OCI-LY3 (cell line): Measurements from ENCODE around the gene CRCP.

Experiments used
- H2AFZ ChIP-seq: fragments of 200-600, 300-600 bp; shearing (Covaris generic); 2 replicates; pipeline ENCODE4 v1.6.0; 2014; ENCODE audit warnings: antibody characterized with exemption, low read depth, low read length
- H3K27ac ChIP-seq: fragments of 200-600, 300-600 bp; sonication (generic); 2 replicates; pipeline ENCODE4 v1.5.1; 2014; ENCODE audit warnings: mild to moderate bottlenecking, low read length, moderate library complexity, mixed read lengths
- H3K27me3 ChIP-seq: fragments of 200-600, 300-600 bp; sonication (generic); 2 replicates; pipeline ENCODE4 v1.6.1; 2014; ENCODE audit warnings: low read depth, low read length, mixed read lengths
- H3K36me3 ChIP-seq: fragments of 200-600, 300-600 bp; sonication (generic); replicated peaks from 2 replicates; pipeline ENCODE3; 2014; ENCODE audit warnings: low read depth, low read length, mixed read lengths
- H3K4me1 ChIP-seq: fragments of 300-600, 200-600 bp; sonication (generic); 2 replicates; pipeline ENCODE4 v1.6.1; 2014; ENCODE audit warnings: low read length, mixed read lengths
- H3K4me2 ChIP-seq: fragments of 200-600, 300-600 bp; sonication (generic); 2 replicates; pipeline ENCODE4 v1.6.1; 2014; ENCODE audit warnings: low read length, mixed read lengths
- H3K4me3 ChIP-seq: fragments of 300-600, 200-600 bp; sonication (generic); 2 replicates; pipeline ENCODE4 v1.5.1; 2014; ENCODE audit warnings: antibody characterized with exemption, mild to moderate bottlenecking, low read length, moderate library complexity
- H3K79me2 ChIP-seq: fragments of 300-600, 200-600 bp; shearing (Covaris generic); 2 replicates; pipeline ENCODE4 v1.6.1; 2014; ENCODE audit warnings: mild to moderate bottlenecking, low read length, mixed read lengths
- H3K9ac ChIP-seq: fragments of 300-600, 200-600 bp; shearing (Covaris generic); 2 replicates; pipeline ENCODE4 v1.6.0; 2014; ENCODE audit warnings: mild to moderate bottlenecking, low read length, moderate library complexity
- H3K9me3 ChIP-seq: fragments of 200-600, 300-600 bp; shearing (Covaris generic); 2 replicates; pipeline ENCODE4 v1.6.1; 2014; ENCODE audit warnings: low read length, mixed read lengths; ENCODE audit not compliant: insufficient read depth
- H4K20me1 ChIP-seq: fragments of 200-600, 300-600 bp; sonication (generic); 2 replicates; pipeline ENCODE4 v1.6.1; 2016; ENCODE audit warnings: low read length, mixed read lengths; ENCODE audit not compliant: insufficient read depth
- EZH2phosphoT487 ChIP-seq: fragments of 200-600 bp; shearing (Covaris generic); IDR thresholded peaks from 2 replicates; pipeline ENCODE4 v1.6.1; 2018; ENCODE audit warnings: antibody characterized with exemption, mixed run types, low read depth
- TF ChIP-seq, protein P1 (sequence below): fragments of 200-600, 300-600 bp; sonication (generic); IDR thresholded peaks from 2 replicates; pipeline ENCODE4 v1.5.1; 2014; ENCODE audit warnings: antibody characterized with exemption, low read length, low read depth

The CRCP gene

DNA sequence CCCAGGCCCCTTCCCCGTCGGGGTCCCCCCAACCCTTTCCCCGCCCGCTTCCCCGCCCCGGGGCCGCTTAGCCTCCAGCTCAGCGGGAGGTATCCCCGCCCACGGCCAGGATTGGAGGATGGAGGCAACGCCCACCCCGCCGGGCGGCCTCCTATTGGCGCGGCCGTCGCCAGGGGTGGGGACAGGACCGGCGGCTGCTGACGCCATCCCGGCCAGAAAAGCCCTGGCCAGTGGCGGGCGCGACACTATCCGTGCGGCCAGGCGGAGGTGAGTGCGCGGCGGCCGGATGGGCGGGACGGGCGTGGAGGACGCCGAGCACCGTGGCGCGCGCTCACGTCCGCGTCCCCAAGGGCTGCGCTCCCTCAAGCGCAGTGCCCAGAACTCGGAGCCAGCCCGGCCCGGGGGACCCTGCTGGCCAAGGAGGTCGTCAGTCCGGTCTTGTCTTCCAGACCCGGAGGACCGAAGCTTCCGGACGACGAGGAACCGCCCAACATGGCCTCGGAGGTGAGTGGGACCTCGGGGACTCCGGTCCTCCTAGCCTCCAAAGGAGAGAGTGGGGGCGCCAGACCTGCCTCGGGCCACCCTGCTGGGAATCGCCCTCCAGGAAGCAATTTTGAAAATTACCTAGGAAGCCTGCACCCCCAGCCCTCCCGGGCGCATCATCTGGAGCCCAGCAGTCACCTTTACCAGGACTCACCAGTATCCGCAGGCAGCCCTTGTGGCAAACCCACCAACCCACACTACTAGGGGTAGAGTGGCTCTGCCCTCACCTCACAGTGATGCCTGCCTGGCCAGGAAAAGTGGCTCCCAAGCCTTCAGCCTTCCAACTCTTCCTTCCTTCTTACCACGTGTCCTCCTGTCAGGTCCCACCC is 38.8 kb upstream of the CRCP start, which contains the start of gene ASL:
Gene ASL (plus strand): TSS at position 230 of the 872 bp plus-strand sequence. CDS start 263 bp downstream, at position 493.
- Histone ChIP-seq H3K4me2 (peak within 1 kb of the TSS; percentile 92), H3K9ac (peak within 1 kb of the TSS; percentile 69), H3K79me2 (peaks cover 8% of the 10 kb centered on the region; the same call in 1 of the 2 replicates), H2AFZ (peak within 1 kb of the TSS; percentile 89), H3K4me1 (peaks cover 10% of the 10 kb centered on the region), H3K27ac (no peak within 1 kb of the TSS), H3K27me3 (no peaks in the 10 kb centered on the region), H4K20me1 (no peaks in the 10 kb centered on the region), H3K9me3 (no peaks in the 10 kb centered on the region), H3K4me3 (peak within 1 kb of the TSS; percentile 83), H3K36me3 (no peaks in the 10 kb centered on the region)
- TF ChIP-seq, protein P1, sequence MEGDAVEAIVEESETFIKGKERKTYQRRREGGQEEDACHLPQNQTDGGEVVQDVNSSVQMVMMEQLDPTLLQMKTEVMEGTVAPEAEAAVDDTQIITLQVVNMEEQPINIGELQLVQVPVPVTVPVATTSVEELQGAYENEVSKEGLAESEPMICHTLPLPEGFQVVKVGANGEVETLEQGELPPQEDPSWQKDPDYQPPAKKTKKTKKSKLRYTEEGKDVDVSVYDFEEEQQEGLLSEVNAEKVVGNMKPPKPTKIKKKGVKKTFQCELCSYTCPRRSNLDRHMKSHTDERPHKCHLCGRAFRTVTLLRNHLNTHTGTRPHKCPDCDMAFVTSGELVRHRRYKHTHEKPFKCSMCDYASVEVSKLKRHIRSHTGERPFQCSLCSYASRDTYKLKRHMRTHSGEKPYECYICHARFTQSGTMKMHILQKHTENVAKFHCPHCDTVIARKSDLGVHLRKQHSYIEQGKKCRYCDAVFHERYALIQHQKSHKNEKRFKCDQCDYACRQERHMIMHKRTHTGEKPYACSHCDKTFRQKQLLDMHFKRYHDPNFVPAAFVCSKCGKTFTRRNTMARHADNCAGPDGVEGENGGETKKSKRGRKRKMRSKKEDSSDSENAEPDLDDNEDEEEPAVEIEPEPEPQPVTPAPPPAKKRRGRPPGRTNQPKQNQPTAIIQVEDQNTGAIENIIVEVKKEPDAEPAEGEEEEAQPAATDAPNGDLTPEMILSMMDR, result peak; percentile 23; the same call in 1 of the 2 replicates
- TF ChIP-seq EZH2phosphoT487, result no peak

DNA sequence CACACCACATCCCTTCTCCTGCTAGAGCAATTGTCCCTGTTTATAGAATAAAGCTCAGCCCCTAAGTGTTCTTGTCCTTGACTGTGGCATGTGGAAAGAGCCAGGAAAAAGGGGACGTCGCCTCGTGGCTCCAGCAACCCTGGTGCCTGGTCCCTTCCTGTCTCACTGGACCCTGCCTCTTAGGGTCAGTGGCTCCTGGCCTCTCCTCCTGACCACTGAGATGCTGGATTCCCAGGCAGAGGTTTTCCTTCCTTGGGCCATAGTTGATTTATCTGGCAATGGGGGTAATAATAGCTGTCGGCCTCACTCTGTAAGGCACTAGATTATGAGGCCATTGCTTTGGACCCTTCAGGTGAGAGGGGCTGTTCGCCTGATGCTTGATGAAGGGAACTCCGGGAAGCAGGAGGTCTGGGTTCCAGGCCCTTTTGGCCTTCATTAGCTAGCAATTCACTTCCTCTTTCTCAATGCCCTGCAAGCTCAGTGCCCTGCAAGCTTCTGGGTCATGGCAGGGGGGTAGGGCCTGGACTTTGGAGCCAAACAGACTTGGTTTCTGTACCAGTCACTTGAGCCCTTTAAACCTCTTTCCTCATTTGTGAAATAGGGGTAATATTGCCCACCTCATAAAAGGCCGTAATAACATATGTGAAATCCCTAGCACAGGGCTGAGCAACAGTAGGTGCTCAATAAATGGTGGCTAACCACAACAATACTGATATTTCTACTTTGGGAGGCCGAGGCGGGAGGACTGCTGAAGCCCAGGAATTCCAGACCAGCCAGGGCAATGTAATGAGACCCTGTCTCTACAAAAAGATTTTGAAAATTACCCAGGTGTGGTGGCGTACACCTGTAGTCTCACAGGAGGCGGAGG is 38.0 kb upstream of the CRCP start:
- H3K4me3 ChIP-seq, result peak overlapping the region; percentile 83
- TF ChIP-seq, protein P1, result no peak
- no peak for TF ChIP-seq EZH2phosphoT487
- H2AFZ ChIP-seq, result peak overlapping the region; percentile 65; the same call in 1 of the 2 replicates
- H3K27me3 ChIP-seq, result no peaks in the 10 kb centered on the region
- H3K79me2 ChIP-seq, result peaks cover 8% of the 10 kb centered on the region; the same call in 1 of the 2 replicates
- no peaks in the 10 kb centered on the region for H3K9me3 ChIP-seq
- H3K9ac ChIP-seq, result peak overlapping the region; percentile 69
- H3K4me2 ChIP-seq, result peak overlapping the region; percentile 92
- H4K20me1 ChIP-seq, result no peaks in the 10 kb centered on the region
- H3K36me3 ChIP-seq, result no peaks in the 10 kb centered on the region
- no peak overlapping the region for H3K27ac ChIP-seq
- peaks cover 10% of the 10 kb centered on the region for H3K4me1 ChIP-seq

DNA sequence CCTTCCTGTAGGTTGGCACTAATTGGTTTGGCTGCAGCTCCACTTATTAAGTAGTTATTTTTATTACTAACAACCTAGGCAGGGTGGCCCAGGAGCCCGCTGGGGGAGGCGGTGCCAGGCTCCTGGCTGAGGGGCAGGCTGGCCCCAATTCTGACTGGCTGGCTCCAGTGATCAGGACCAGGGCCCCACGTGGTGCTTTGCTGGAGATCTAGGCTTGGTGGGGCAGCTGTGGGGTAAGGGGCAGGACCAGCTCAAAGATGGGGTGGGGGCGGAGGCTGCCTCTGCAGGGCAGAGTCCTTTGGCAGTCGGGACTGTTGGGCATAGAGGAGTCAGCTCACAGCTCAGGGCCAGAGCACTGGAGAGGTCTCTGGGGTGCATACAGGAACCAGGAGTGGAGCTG is 36.6 kb upstream of the CRCP start:
- Histone ChIP-seq H3K4me2 (no peak overlapping the region), H3K4me3 (no peak overlapping the region), H3K79me2 (peaks cover 8% of the 10 kb centered on the region; the same call in 1 of the 2 replicates), H3K9me3 (no peaks in the 10 kb centered on the region), H3K4me1 (peaks cover 10% of the 10 kb centered on the region), H3K27me3 (no peaks in the 10 kb centered on the region), H3K9ac (no peak overlapping the region), H3K36me3 (no peaks in the 10 kb centered on the region), H2AFZ (no peak overlapping the region), H4K20me1 (no peaks in the 10 kb centered on the region), H3K27ac (no peak overlapping the region)
- TF ChIP-seq, protein P1, result no peak
- TF ChIP-seq EZH2phosphoT487, result no peak

DNA sequence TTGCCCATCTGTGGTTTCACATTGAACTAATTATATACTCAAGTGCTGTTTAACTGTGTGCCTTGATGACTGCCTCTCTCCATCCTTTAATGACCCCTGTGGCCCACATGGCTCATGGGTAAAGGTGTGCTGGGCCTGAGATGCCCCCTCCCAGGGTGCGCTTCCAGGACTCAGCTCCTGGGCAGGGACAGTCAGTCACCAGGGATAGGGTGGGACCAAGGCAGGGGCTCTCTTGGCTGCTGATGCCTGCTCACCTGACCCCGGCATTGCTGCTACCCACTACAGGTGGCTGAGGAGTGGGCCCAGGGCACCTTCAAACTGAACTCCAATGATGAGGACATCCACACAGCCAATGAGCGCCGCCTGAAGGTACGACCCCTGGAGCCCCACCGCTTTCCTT is 32.6 kb upstream of the CRCP start:
- Histone ChIP-seq H3K27ac (no peak overlapping the region), H3K4me1 (peaks cover under 1% of the 10 kb centered on the region; the same call in 1 of the 2 replicates), H3K9me3 (no peaks in the 10 kb centered on the region), H3K36me3 (no peaks in the 10 kb centered on the region), H3K4me2 (no peak overlapping the region), H3K9ac (no peak overlapping the region), H3K27me3 (no peaks in the 10 kb centered on the region), H3K79me2 (peaks cover under 1% of the 10 kb centered on the region; the same call in 1 of the 2 replicates), H4K20me1 (no peaks in the 10 kb centered on the region), H3K4me3 (no peak overlapping the region), H2AFZ (no peak overlapping the region)
- no peak for TF ChIP-seq EZH2phosphoT487
- TF ChIP-seq, protein P1, result no peak
